CD14-positive monocyte (primary cell): ENCODE measurements around the gene NUP210. TPM values are rescaled to one million over a fixed set of nuclear protein-coding genes. Genes with fewer than 3 reads are reported as not detected.

Experiments
- DNase-seq, 3 donors: peaks; one replicate each; pipeline ENCODE4 v3.0.0-alpha.2; 2011 to 2022
- H2AFZ ChIP-seq: 2 replicates; pipeline ENCODE4 v1.6.0; 2012; ENCODE audit warnings: mild to moderate bottlenecking, low read depth, low read length, inconsistent platforms; ENCODE audit not compliant: insufficient read depth, poor library complexity, severe bottlenecking
- H3K27ac ChIP-seq, 2 donors: 1 replicate in 1 of 2; 2 replicates in 1 of 2; pipeline ENCODE4 v1.5.1; 2012 to 2013; ENCODE audit warnings: low read length in 2 of 2, control low read depth in 1 of 2, inconsistent platforms in 1 of 2, low read depth in 1 of 2, mild to moderate bottlenecking in 1 of 2
- H3K27me3 ChIP-seq, 2 donors: one replicate each; pipeline versions ENCODE4 v1.6.0 to v1.6.1; 2011 to 2013; ENCODE audit warnings: low read length in 2 of 2; ENCODE audit not compliant: control insufficient read depth in 2 of 2, insufficient read depth in 2 of 2
- H3K36me3 ChIP-seq, 2 donors: replicated peaks in 1 of 2; 1 replicate in 1 of 2; 2 replicates in 1 of 2; pipeline versions ENCODE4 v1.5.1 to v1.6.1; 2012 to 2013; ENCODE audit warnings: low read length in 2 of 2, control low read depth in 1 of 2, inconsistent platforms in 1 of 2, mild to moderate bottlenecking in 1 of 2; ENCODE audit not compliant: insufficient read depth in 2 of 2, control insufficient read depth in 1 of 2
- H3K4me1 ChIP-seq, 2 donors: 1 replicate in 1 of 2; 2 replicates in 1 of 2; pipeline versions ENCODE4 v1.5.1 to v1.6.1; 2012 to 2013; ENCODE audit warnings: low read length in 2 of 2, control low read depth in 1 of 2, inconsistent platforms in 1 of 2, mild to moderate bottlenecking in 1 of 2, moderate library complexity in 1 of 2; ENCODE audit not compliant: insufficient read depth in 2 of 2, control insufficient read depth in 1 of 2
- H3K4me2 ChIP-seq: replicated peaks from 2 replicates; pipeline ENCODE3; 2012; ENCODE audit warnings: low read length, moderate library complexity, mild to moderate bottlenecking; ENCODE audit not compliant: poor library complexity, severe bottlenecking; ENCODE audit errors: extremely low read depth
- H3K4me3 ChIP-seq, 3 experiments: fragments of 200-600 bp in 1 of 3; sonication (generic) in 1 of 3; replicated peaks in 1 of 3; 1 replicate in 2 of 3; 2 replicates in 1 of 3; pipeline ENCODE4 v1.5.1; 2011 to 2013; ENCODE audit warnings: low read length in 3 of 3, mild to moderate bottlenecking in 3 of 3, control low read depth in 2 of 3, low read depth in 2 of 3, inconsistent platforms in 1 of 3, moderate library complexity in 1 of 3
- H3K79me2 ChIP-seq: 2 replicates; pipeline ENCODE4 v1.6.0; 2012; ENCODE audit warnings: mild to moderate bottlenecking, control low read depth, inconsistent platforms, low read length, moderate library complexity; ENCODE audit not compliant: insufficient read depth
- H3K9ac ChIP-seq: 2 replicates; pipeline ENCODE4 v1.6.0; 2017; ENCODE audit warnings: low read length, mild to moderate bottlenecking; ENCODE audit not compliant: insufficient read depth, poor library complexity, severe bottlenecking
- H3K9me3 ChIP-seq, 2 donors: replicated peaks in 1 of 2; 1 replicate in 1 of 2; 2 replicates in 1 of 2; pipeline versions ENCODE4 v1.5.1 to v1.6.1; 2012 to 2013; ENCODE audit warnings: low read length in 2 of 2, control low read depth in 1 of 2; ENCODE audit not compliant: control insufficient read depth in 1 of 2, insufficient read depth in 1 of 2
- H4K20me1 ChIP-seq: 2 replicates; pipeline ENCODE4 v1.6.0; 2012; ENCODE audit warnings: mild to moderate bottlenecking, low read length, control low read depth, moderate library complexity; ENCODE audit not compliant: insufficient read depth
- H3K27ac Mint-ChIP-seq, 7 donors: one replicate each; pipeline ENCODE4 v1.8.0; 2020; ENCODE audit warnings: mild to moderate bottlenecking in 7 of 7, mixed read lengths in 7 of 7, moderate library complexity in 6 of 7, inconsistent platforms in 2 of 7
- H3K27me3 Mint-ChIP-seq, 3 donors: one replicate each; pipeline ENCODE4 v1.8.0; 2021 to 2022; ENCODE audit warnings: low read depth in 3 of 3, mild to moderate bottlenecking in 3 of 3, mixed read lengths in 3 of 3, moderate library complexity in 3 of 3, inconsistent platforms in 1 of 3
- H3K36me3 Mint-ChIP-seq, 2 donors: one replicate each; pipeline ENCODE4 v1.8.0; 2020; ENCODE audit warnings: mixed read lengths in 2 of 2, inconsistent platforms in 1 of 2, mild to moderate bottlenecking in 1 of 2
- H3K4me1 Mint-ChIP-seq: one replicate; pipeline ENCODE4 v1.8.0; 2020; ENCODE audit warnings: mild to moderate bottlenecking, mixed read lengths
- H3K4me3 Mint-ChIP-seq, 2 donors: one replicate each; pipeline ENCODE4 v1.8.0; 2020; ENCODE audit warnings: mild to moderate bottlenecking in 2 of 2, mixed read lengths in 2 of 2, moderate library complexity in 1 of 2
- H3K9me3 Mint-ChIP-seq, 7 donors: one replicate each; pipeline ENCODE4 v1.8.0; 2020 to 2022; ENCODE audit warnings: mixed read lengths in 7 of 7, mild to moderate bottlenecking in 6 of 7, moderate library complexity in 6 of 7, inconsistent platforms in 2 of 7
- WGBS: methylation state at CpG from one replicate; pipeline ENCODE4 v1.1.5; 2013; ENCODE audit warnings: missing lambda C conversion rate; ENCODE audit not compliant: insufficient coverage; 5-methylcytosine and 5-hydroxymethylcytosine counted together
- intact Hi-C, 2 donors: fragments of 100-400 bp; cut with micrococcal nuclease; formaldehyde crosslinking; loops; one replicate each; pipeline versions ENCODE4 v1.15.0 to v1.15.1; 2023
- polyA plus RNA-seq, 3 donors: library from polyadenylated mRNA; depleted of rRNA in 1 of 3; unstranded in 2 of 3; stranded (reverse) in 1 of 3; fragments of 300-500 nt in 2 of 3; fragments of >200 nt in 1 of 3; fragmentation: Illumina TruSeq in 2 of 3; gene quantifications; 1 replicate in 2 of 3; 2 replicates in 1 of 3; pipeline ENCODE4 v1.2.3, GENCODE V29; 2012 to 2021
- TF ChIP-seq, protein P1 (sequence below): fragments of 200-600 bp; IDR thresholded peaks from one replicate; pipeline ENCODE4 v1.8.0; 2022; ENCODE audit warnings: antibody characterized with exemption, mild to moderate bottlenecking

NUP210 gene
- polyA plus RNA-seq, 3 donors: 7.9 to 43.5 (median 13.0) TPM

DNA sequence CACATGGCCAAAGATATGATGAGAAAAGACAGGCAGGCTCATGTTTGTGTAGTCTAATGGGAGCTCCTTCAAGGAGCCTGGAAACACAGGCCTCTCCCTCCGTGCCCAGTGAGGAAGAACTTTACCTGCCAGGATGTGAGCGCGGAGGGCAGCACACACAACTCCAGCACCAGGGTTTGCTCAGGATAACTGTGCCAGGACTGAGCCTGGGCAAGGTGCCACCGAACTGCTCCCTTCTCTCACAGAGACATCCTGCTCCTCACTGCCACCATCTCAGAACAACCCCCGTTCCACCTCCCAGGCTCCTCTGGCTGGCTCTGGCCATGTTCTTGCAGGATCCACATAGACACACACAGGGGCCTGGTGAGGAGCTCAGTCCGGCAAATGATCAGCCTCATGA is 87.4 kb downstream of the NUP210 start:
- no peak overlapping the region for H2AFZ ChIP-seq
- H3K79me2 ChIP-seq: no peaks in the 10 kb centered on the region
- no peak for DNase-seq
- WGBS: 98% methylated on average over 6 of the region's 6 CpGs
- H3K36me3 Mint-ChIP-seq: peaks cover 95 to 97% of the 10 kb centered on the region in 2 donors
- no peaks in the 10 kb centered on the region for H4K20me1 ChIP-seq
- H3K4me1 Mint-ChIP-seq: no peaks in the 10 kb centered on the region
- TF ChIP-seq, protein P1, sequence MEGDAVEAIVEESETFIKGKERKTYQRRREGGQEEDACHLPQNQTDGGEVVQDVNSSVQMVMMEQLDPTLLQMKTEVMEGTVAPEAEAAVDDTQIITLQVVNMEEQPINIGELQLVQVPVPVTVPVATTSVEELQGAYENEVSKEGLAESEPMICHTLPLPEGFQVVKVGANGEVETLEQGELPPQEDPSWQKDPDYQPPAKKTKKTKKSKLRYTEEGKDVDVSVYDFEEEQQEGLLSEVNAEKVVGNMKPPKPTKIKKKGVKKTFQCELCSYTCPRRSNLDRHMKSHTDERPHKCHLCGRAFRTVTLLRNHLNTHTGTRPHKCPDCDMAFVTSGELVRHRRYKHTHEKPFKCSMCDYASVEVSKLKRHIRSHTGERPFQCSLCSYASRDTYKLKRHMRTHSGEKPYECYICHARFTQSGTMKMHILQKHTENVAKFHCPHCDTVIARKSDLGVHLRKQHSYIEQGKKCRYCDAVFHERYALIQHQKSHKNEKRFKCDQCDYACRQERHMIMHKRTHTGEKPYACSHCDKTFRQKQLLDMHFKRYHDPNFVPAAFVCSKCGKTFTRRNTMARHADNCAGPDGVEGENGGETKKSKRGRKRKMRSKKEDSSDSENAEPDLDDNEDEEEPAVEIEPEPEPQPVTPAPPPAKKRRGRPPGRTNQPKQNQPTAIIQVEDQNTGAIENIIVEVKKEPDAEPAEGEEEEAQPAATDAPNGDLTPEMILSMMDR: no peak
- no peak overlapping the region for H3K9ac ChIP-seq
- H3K36me3 ChIP-seq: peaks cover 99 to 100% of the 10 kb centered on the region in 2 donors
- intact Hi-C loops: no loop called here
- H3K9me3 Mint-ChIP-seq: no peaks in the 10 kb centered on the region
- H3K27ac ChIP-seq: no peak overlapping the region
- H3K4me1 ChIP-seq: no peaks in the 10 kb centered on the region
- H3K4me3 ChIP-seq: no peak overlapping the region
- no peaks in the 10 kb centered on the region for H3K27me3 ChIP-seq
- no peak overlapping the region for H3K4me2 ChIP-seq
- H3K27me3 Mint-ChIP-seq: no peaks in the 10 kb centered on the region
- H3K27ac Mint-ChIP-seq: peak overlapping the region in 4 of 7 donors; percentile 15 to 66 (median 44)
- no peaks in the 10 kb centered on the region for H3K9me3 ChIP-seq
- H3K4me3 Mint-ChIP-seq: no peak overlapping the region

DNA sequence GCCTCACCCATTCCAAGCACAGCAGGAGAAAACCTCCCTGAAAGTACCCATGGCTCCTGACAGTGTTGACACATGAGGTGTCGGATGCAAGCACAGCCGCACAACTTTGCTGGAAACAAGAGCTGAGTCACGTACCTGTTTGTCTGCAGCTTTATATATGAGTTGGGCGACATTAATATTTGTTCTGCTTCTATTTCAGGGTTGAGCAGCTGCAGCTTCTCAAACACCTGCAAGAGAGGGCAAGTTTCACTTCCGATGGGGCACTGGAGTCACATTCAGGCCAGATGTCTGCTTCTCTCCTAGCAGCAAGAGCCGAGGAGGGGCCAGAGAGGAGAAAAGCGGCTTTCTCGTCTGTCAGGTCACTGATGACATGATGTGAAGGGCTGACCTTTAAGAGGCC is 88.0 kb downstream of the NUP210 start:
- no peaks in the 10 kb centered on the region for H3K27me3 ChIP-seq
- H4K20me1 ChIP-seq: no peaks in the 10 kb centered on the region
- no peaks in the 10 kb centered on the region for H3K27me3 Mint-ChIP-seq
- H3K9me3 ChIP-seq: no peaks in the 10 kb centered on the region
- TF ChIP-seq, protein P1: no peak
- no peak for DNase-seq
- H3K4me2 ChIP-seq: no peak overlapping the region
- H3K4me3 ChIP-seq: no peak overlapping the region
- H3K36me3 Mint-ChIP-seq: peaks cover 96 to 97% of the 10 kb centered on the region in 2 donors
- no peak overlapping the region for H3K4me3 Mint-ChIP-seq
- no peak overlapping the region for H2AFZ ChIP-seq
- peaks cover 99 to 100% of the 10 kb centered on the region in 2 donors for H3K36me3 ChIP-seq
- H3K9me3 Mint-ChIP-seq: no peaks in the 10 kb centered on the region
- H3K27ac Mint-ChIP-seq: peak overlapping the region in 3 of 7 donors; percentile 21 to 55 (median 38)
- WGBS: 94% methylated on average over 5 of the region's 8 CpGs
- H3K79me2 ChIP-seq: no peaks in the 10 kb centered on the region
- intact Hi-C loops: no loop called here
- H3K4me1 Mint-ChIP-seq: no peaks in the 10 kb centered on the region
- no peak overlapping the region for H3K9ac ChIP-seq
- H3K27ac ChIP-seq: no peak overlapping the region
- no peaks in the 10 kb centered on the region for H3K4me1 ChIP-seq
